HepG2 (cell line): ENCODE results near the gene RAB3B.

Experiments used
- POLR2A ChIP-seq, 2 experiments: IDR thresholded peaks; 2 replicates each; pipeline ENCODE4 v1.6.1; 2011; ENCODE audit warnings: low read depth in 2 of 2, low read length in 2 of 2, mild to moderate bottlenecking in 1 of 2, moderate library complexity in 1 of 2; ENCODE audit not compliant: insufficient read depth in 1 of 2
- SAP130 ChIP-seq: IDR thresholded peaks from 2 replicates; pipeline ENCODE4 v1.6.1; 2016; ENCODE audit warnings: low read depth
- ZBTB46 ChIP-seq: sonication (generic); formaldehyde crosslinking; IDR thresholded peaks from 2 replicates; pipeline ENCODE4 v1.4.0; 2020; ENCODE audit warnings: mild to moderate bottlenecking, missing genetic modification reagents, borderline replicate concordance
- TF ChIP-seq, protein P1 (sequence below): sonication (generic); formaldehyde crosslinking; IDR thresholded peaks from 2 replicates; pipeline ENCODE4 v1.4.0; 2020; ENCODE audit warnings: missing genetic modification reagents
- TF ChIP-seq, protein P2 (sequence below): sonication (generic); formaldehyde crosslinking; IDR thresholded peaks from 2 replicates; pipeline ENCODE4 v1.5.0; 2020; ENCODE audit warnings: mild to moderate bottlenecking, missing genetic modification reagents, moderate library complexity

- TF ChIP-seq, protein P1, sequence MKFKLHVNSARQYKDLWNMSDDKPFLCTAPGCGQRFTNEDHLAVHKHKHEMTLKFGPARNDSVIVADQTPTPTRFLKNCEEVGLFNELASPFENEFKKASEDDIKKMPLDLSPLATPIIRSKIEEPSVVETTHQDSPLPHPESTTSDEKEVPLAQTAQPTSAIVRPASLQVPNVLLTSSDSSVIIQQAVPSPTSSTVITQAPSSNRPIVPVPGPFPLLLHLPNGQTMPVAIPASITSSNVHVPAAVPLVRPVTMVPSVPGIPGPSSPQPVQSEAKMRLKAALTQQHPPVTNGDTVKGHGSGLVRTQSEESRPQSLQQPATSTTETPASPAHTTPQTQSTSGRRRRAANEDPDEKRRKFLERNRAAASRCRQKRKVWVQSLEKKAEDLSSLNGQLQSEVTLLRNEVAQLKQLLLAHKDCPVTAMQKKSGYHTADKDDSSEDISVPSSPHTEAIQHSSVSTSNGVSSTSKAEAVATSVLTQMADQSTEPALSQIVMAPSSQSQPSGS (CRISPR knock-in tag) = no peak
- TF ChIP-seq ZBTB46 = no peak
- TF ChIP-seq, protein P2, sequence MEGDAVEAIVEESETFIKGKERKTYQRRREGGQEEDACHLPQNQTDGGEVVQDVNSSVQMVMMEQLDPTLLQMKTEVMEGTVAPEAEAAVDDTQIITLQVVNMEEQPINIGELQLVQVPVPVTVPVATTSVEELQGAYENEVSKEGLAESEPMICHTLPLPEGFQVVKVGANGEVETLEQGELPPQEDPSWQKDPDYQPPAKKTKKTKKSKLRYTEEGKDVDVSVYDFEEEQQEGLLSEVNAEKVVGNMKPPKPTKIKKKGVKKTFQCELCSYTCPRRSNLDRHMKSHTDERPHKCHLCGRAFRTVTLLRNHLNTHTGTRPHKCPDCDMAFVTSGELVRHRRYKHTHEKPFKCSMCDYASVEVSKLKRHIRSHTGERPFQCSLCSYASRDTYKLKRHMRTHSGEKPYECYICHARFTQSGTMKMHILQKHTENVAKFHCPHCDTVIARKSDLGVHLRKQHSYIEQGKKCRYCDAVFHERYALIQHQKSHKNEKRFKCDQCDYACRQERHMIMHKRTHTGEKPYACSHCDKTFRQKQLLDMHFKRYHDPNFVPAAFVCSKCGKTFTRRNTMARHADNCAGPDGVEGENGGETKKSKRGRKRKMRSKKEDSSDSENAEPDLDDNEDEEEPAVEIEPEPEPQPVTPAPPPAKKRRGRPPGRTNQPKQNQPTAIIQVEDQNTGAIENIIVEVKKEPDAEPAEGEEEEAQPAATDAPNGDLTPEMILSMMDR = no peak
- no peak for TF ChIP-seq SAP130 (CRISPR knock-in tag)
- TF ChIP-seq POLR2A (IDR thresholded peaks at IDR 0.05; ENCODE audit: insufficient read depth in 1 of 2, low read depth in 2 of 2, low read length in 2 of 2) = no peak
Measured at GRCh38 chr1:51997974-51998382, 7.5 kb upstream of the RAB3B start.
